ENCODE results near the gene LYSMD4. TPM values are rescaled to one million over a fixed set of nuclear protein-coding genes. Genes with fewer than 3 reads are reported as not detected.

Gene LYSMD4
- total RNA-seq, 1 donor = 9.0 TPM

DNA sequence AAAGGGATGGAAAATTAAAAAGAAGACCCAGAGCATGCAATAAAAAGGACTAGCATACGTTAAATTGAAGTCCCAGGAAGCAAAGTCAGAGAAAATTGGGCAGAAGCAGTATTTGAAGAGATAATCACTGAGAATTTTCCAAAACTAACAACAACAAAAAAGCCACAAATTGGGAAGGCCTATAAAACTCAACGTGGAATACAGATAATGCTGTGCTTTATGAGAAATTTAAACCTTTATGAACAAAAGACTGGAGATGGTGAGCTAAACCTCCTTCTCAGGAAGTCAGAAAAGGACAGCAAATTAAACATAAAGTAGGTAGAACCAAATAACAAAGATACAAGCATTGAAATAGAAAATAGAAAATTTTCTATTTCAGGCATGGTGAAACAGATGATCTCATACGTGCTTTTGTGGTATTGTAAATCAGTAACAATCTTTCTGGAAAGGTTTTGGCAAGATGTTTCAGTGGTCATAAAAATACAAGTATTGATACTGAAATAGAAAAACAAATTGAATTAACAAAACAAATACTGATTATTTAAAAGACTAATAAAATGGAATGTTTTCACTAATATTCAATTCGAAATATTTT lies 55.6 kb downstream of the LYSMD4 start:
- TF ChIP-seq, protein P1, sequence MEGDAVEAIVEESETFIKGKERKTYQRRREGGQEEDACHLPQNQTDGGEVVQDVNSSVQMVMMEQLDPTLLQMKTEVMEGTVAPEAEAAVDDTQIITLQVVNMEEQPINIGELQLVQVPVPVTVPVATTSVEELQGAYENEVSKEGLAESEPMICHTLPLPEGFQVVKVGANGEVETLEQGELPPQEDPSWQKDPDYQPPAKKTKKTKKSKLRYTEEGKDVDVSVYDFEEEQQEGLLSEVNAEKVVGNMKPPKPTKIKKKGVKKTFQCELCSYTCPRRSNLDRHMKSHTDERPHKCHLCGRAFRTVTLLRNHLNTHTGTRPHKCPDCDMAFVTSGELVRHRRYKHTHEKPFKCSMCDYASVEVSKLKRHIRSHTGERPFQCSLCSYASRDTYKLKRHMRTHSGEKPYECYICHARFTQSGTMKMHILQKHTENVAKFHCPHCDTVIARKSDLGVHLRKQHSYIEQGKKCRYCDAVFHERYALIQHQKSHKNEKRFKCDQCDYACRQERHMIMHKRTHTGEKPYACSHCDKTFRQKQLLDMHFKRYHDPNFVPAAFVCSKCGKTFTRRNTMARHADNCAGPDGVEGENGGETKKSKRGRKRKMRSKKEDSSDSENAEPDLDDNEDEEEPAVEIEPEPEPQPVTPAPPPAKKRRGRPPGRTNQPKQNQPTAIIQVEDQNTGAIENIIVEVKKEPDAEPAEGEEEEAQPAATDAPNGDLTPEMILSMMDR (IDR thresholded peaks at IDR 0.05; ENCODE audit: insufficient read depth, low read length) = no peak
- no peak for DNase-seq (ENCODE audit: low read depth)
- H3K4me3 ChIP-seq (ENCODE audit: low read depth, low read length) = no peak overlapping the region

Small RNA genes within 50 kb of the gene (small RNA-seq; reads per million reads assigned to genes)
- gene RF00019 = not detected

Other genes with a start within 250 kb of the LYSMD4 start
- 95.1 and 118 TPM in 2 replicates for gene MEF2A, start 167.5 kb downstream of the LYSMD4 start, total RNA-seq (ENCODE audit: low replicate concordance)